Subcutaneous adipose tissue (tissue), 4 donors: ENCODE data around the gene SMC2. TPM values are rescaled to one million over a fixed set of nuclear protein-coding genes. Genes with fewer than 3 reads are reported as not detected.

Experiments used
- total RNA-seq, 4 donors: library from RNA; depleted of rRNA; stranded (reverse); fragments of >200 nt; gene quantifications; one replicate each; pipeline ENCODE4 v1.1.0, GENCODE V29; 2016
- TF ChIP-seq, protein P1 (sequence below): fragments of 450-650 bp; IDR thresholded peaks from one replicate; pipeline ENCODE4 v1.5.1; 2016; ENCODE audit warnings: low read depth, mild to moderate bottlenecking, control low read depth, antibody characterized with exemption, moderate library complexity

The SMC2 gene
- total RNA-seq, 4 donors from 2014 or later = 8.9 to 10.5 (median 9.5) TPM

DNA sequence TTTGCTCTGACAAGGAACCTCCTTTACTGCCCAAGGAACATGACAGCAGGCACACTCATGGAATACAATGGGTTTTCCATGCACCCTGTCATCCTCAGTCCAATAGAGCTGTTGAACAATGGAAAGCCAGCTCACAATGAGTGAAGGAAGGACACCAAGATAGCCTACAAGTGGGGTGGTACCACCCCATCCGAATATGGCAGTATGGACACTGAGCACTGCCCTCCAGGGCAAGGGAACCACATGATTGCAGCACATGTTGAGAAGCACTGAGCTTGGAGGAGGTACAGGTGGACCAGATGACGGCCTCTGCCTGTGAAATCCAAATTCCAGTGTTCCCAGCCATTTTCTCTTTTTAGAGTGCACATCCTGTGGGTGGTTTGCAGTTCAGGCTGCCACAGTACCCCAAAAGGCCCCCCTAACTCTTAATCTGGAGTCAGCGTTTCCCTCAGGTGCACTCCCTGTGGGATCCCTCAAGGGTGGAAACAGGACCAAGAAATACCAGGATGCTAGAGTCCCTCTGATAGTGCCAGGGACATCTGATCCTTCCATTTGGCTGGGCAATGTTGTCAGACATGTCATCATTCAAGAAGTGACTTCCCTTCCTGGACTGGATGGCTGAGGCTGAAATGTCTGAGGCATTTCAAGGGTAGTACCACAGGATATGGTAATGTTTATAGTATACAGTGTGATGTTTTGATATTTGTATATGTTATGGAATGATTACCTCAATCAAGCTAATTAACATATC is 48.9 kb downstream of the SMC2 start:
- TF ChIP-seq, protein P1, sequence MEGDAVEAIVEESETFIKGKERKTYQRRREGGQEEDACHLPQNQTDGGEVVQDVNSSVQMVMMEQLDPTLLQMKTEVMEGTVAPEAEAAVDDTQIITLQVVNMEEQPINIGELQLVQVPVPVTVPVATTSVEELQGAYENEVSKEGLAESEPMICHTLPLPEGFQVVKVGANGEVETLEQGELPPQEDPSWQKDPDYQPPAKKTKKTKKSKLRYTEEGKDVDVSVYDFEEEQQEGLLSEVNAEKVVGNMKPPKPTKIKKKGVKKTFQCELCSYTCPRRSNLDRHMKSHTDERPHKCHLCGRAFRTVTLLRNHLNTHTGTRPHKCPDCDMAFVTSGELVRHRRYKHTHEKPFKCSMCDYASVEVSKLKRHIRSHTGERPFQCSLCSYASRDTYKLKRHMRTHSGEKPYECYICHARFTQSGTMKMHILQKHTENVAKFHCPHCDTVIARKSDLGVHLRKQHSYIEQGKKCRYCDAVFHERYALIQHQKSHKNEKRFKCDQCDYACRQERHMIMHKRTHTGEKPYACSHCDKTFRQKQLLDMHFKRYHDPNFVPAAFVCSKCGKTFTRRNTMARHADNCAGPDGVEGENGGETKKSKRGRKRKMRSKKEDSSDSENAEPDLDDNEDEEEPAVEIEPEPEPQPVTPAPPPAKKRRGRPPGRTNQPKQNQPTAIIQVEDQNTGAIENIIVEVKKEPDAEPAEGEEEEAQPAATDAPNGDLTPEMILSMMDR = no peak

DNA sequence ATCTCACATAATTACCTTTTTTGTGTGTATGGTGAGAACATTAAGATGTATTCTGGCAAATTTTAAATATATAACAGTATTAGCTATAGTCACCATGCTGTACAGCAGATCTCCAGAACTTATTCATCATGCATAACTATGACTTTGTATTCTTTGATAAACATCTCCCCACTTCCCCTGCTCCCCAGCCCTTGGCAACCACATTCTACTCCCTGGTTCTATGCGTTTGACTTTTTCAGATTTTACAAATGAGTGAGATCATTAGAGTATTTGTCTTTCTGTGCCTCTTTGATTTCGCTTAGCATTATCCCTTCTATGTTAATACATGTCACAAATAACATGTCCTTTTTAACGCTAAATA is 49.4 kb downstream of the SMC2 start:
- TF ChIP-seq, protein P1 = no peak

DNA sequence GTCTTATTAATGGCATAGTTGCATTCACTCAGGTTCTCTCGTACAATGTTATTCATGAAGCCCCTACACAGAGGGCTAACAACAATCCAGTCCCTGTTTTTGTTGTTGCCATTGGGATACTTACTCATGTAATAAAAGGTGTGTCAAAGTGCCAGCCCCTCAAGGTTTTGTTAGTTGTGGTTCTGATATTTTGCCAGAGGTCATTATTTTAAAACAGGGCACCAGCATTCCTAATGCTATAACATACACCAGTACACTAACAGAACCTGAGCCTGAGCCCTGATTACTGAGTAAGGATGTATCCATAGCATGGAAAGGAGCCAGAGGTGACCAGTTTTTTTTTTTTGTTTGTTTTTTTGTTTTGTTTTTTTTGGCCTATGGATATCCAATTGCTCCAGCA is 50.2 kb downstream of the SMC2 start:
- TF ChIP-seq, protein P1 = no peak

DNA sequence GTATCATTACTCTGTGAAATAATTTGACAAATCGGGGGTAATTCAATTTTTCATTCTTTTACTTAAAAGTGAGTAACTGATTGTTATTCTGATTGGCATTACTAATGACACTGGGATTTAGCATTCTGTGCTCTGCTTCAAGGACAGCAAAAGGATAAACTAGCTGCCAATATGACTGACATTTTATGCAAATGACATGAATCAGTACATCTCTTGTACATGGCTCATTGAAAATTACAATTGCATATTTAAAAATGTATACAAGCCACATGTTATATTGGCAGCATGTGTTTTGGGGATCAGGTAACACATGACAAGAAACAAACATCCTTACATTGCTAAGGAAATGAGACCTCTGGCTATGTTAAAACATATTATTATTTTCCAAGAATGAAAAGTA is 79.0 kb downstream of the SMC2 start:
- TF ChIP-seq, protein P1 = no peak

DNA sequence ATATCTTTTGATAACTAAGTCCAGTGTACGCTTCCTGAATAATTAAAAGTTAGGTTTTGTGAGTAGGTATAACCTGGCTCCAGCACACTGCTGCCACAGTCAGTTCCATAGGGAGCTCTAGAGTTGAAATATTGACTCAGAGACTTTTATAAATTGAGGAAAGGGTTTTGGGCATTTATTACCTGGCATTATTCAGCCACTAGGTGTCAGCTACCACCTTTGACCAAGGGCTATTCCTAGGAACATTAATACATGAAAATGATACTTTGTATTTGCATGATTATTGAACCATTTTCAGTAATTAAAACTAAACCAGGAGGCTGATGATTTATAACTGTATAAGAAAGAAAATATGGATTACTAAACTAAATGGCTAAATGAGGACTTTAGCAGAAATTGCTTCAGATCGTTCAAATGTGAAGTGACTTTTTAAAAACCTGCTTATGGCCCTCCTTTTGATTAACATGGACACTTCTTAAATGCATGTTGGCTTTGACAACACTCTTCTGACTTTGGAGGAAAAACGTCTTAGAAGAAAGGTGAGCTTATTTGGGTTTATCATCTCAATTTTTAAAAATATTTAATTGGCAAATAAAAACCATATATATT is 83.0 kb downstream of the SMC2 start:
- TF ChIP-seq, protein P1 = no peak

DNA sequence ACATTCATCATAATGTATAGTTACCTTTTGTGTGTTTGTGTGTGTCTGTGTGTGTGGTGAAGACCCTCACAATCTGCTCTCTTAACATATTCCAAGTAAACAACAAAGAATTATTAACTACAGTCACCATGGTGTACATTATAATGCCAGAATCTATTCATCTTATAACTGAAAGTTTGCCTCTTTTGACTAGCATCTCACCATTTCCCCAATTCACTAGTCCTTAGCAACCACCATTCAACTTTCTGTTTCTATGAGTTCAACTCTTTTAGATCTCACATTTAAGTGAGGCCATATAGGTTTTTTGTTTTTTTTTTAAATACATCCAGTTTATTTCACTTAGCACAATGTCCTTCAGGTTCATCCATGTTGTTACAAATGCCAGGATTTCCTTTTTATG is 83.6 kb downstream of the SMC2 start:
- TF ChIP-seq, protein P1 = no peak
